Islet of Langerhans (tissue), 1 donor: Measurements from ENCODE around the gene SEMA4D.

ENCODE experiments used
- FAIRE-seq: peaks from one replicate; lab custom pipeline; 2011; peaks lifted over from hg19 to GRCh38; lab: Jason Lieb, UNC

Gene SEMA4D

DNA sequence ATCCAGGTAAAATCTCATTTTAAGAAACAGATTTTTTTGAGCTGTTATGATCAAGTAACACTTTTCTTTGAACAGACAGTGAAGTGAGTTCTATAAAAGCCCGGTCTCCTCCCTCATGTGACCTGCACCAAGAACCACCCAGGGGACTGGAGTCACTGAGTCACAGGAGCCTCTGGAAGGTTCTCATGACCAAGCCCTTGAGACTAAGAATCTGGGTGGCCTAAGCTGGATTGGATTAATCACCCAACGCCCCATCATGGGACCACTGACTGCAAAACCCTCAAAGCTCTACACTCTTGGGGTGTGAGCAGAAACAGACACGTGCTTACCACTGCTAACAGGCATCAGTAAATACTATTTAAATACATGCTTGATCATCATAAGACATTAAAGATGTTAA is 131.2 kb downstream of the SEMA4D start:
- no peak for FAIRE-seq

DNA sequence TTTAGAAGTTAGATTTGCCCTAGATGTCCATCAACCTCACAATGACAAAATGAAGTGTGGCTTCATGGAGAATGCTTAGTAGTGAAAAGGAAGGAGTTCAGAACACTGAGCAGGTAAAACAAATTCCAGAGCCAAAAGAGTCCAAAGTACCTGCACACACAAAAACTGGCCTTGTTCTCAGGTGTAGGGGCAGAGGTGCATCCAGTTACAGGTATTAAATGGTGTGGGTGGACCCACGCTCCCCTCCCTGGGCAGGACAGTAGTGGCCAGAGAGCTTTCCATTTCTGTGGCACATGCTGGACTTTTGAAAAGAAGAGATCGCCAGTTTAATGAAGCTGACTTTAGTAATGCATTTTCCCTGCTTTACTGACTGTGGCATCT is 132.4 kb downstream of the SEMA4D start:
- no peak for FAIRE-seq

DNA sequence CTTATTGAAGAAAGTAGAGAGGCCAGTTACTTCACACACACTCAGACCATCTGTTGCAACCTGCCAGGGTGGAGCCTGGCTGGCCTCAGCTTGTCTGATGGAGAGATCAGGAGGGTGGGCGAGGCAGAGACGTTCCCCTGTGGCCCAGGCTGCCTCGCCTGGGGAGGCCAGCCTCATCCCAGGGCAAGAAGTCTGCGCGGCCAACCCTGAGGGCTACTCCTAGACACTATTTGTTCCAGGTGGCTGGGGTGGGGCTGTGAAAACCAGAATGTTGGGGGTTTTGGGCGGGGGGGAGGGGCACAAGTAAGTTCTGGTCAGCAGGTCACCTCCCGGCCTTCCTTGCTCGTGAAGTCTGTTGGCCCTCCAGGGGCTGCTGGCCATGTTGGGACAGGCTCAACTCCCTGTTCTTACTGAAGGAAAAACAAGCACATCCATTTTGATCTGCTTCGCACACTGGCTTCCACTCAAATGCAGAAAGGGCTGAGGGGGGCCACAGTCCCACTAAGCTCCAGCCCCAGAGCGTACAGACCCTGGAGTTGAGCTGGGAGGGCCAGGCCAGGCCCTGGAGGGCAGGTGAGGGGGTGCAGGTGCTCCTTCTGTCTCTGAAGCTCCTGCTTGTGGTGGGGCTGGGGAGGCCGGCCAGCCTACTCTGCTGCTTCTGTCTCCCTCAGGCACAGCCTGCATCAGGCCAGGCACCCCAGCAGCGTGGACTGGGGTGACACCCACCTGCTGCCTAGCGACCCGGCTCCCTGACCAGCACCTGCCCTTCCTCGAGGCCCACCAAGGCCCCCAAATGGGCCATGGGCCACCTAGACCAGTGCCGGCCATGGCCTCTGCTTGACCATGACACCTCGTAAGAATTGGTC is 133.0 kb downstream of the SEMA4D start:
- no peak for FAIRE-seq

DNA sequence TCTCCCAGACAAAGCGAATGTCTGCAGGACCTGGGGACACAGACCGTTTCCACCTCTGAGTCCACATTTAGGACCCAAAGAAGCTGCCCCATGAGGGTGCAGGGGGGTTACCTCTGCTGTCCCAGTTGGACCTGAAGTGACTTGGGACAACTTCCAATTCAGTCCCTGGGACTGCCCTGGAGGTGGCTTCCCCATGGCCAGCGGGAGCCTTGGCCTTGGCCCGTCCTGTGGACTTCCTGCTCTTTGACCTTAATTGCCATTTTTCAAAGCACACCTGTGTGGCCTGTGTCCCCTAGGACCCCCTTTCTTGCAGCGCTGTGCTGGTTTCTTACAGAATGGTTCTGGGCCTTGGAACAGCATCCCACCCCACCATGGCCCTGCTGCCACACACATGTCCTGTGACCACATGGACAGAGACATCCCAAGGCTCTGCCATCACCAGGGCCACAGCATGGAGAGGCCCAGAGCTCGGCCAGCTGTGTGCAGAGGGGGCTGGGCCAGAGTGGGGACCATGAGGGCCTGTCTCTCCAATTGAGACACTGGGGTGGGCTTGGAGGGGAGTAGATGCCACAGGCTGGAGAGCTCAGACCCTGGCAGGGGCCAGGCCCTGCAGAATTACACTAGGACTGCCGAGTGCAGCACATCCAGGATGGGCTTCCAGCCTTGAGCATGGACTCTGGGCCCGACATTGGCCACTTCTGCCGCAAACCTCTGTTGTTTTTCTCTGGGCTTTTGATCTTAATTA is 133.8 kb downstream of the SEMA4D start:
- no peak for FAIRE-seq

DNA sequence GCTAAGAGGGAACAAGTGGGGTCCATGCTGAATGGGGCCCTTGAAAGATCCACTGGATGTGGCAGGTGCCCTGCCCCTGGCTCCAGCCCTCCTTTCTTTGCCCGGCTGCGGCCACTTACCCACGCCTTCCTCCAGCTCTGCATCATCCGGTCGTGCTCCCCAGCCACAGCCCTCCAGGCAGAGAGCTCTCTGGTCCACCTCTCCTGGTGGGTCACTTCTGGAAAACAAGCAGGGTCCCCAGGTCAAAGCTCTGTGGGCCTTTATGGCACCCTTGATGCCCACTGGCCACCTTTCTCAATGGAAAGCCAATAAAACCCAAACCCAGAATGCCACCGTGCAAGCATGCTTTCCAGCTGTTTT is 134.6 kb downstream of the SEMA4D start:
- FAIRE-seq, result no peak

DNA sequence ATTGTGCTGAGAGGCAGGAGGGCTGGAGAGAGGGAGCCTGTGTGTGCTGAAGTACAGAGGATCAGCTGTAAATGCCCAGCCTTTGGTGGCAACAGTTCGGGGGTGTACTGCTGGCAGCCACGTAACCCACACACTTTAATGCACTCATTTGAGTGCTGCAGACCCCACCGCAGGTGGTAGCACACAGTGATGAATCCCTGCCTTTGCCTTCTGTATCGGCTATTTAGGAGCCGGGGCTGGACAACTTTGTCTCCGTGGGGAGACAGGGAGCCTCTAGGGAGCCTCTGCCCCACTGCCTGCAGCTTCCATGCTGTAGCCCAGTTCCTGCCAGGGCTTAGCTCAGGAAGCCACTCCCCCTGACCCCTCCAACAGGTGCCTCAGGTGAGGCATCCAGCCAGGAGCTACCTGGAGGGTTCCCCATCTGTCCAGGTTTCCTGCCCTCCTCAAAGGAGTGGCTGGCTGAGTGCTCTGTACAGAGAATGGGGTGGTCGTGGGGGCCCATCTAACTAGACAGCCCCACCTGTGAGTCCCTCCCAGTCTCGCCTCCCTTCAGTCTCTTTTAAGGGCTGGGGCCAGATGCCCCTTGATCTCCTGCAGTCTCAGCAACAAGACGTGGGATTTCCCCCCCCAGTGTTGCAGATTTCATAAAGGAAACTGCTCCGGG is 135.1 kb downstream of the SEMA4D start:
- FAIRE-seq, result no peak

DNA sequence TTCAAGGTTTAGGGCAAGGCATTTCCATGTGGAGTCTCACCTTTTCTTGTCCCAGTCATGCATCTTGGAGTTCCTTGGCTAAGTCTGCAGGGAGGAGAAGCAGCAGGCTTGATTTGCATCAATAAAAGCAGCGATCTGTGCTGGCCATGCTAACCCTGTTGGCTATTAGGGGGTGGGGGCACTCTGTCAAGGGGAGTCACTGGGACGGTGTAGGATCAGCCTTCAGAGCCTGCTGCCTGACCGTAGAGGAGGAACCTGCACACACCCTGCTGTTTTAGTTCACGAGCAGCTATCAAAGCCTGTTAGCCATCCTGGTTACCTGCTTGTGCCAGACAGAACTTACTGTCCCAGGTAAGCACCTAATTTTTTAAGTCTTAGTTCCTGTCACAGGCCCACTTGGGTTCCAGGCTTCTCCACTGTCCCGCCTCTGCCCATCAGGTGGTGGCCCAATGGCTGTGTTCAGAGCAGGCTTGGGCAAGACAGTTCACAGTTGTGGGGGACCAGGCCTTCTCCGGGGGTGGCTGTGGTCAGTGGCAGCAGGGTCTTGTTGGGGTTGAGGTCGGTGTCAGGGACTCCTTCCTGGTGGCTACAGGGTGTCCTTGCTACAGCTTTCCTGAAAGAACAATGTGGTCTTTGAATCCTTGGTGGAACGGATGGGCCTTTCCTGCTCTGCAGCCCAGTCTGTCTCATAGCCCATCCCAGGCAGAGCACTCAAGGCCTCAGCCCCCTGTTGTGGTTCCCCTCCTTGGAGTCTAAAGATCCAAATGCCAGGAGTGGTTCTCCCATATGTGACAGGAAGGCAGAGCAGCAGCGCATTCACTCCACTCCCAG is 135.9 kb downstream of the SEMA4D start:
- FAIRE-seq, result no peak

DNA sequence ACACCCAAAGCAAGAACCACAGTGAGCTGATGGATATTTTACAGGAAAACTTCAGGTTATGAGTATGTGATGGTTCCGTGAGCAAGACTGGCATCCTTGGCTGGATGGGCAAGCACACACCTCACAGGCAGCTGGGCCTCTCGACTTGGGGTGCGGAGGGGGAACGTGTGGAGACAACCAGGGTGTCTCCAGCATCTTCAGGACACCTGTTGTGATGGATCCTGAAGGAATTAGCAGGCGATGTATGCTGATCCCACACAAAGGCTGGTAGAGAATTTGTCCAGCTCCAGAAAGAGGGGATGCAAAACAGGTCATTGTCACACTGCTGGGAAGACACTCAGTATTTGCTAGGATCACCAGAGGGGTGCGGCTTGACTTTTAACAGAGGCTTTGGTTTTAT is 136.9 kb downstream of the SEMA4D start:
- FAIRE-seq, result no peak

DNA sequence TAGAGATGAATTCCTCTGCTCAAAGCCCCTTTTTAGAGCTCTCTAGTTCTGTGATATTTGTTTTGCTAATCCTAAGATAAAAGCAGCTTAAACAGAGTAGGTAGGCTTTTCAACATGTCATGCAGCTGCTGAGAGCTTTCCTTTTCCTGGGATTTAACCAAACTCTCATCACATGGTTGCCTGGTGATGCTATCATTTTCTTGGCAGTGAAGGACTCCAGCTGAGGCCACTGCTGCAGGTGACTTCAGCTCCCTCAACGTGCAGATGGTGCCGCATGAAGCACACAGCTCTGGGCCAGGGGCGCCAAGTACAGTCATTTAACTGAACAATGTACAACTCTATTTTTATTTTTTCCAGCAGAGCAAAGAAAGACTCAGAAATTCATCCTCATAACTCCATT is 137.4 kb downstream of the SEMA4D start:
- peak; percentile 74 for FAIRE-seq

DNA sequence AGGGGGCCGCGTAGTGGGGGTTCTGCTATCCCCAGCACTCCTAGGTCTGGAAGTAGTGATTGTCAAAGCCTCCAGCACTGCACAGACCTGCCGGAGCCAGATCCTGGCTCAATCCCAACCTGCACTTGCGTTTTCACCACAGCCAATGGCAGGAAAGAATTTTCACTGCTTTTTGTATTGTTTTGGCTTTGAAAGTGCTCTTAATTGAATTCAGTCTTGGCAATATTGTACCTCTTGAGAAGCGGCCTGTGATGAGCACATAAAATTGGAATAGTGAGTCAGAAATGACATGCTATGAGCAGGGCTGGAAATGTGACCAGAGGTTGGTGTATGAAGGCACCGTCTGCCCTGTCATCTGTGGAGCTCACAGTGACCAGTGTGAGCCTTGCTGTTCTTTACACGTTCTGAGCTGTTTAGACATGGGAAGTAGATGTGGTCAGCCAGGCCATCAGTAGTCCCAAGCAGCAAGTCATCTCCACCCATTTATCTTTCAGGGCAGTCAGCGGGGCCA is 138.1 kb downstream of the SEMA4D start:
- FAIRE-seq, result peak; percentile 17

DNA sequence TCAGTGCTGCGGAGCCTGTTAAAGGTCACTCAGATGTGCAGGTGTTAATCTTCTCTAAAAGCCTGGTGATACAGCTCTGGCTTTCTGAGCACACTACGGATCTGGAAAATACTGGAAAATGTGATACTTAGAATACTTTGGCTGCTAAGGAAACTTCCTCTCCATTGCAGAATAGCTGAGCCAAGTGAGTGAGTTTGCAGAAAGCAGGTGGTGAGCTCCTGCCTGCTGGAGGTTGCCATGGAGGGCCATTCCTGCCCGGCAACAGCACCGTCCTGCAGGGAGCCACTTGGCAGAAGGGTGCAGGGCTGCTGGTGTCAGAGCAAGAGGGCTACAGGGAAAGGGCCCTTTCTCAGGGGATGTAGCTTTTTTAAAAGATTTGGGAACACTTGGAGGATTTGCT is 138.9 kb downstream of the SEMA4D start:
- FAIRE-seq, result peak; percentile 55

DNA sequence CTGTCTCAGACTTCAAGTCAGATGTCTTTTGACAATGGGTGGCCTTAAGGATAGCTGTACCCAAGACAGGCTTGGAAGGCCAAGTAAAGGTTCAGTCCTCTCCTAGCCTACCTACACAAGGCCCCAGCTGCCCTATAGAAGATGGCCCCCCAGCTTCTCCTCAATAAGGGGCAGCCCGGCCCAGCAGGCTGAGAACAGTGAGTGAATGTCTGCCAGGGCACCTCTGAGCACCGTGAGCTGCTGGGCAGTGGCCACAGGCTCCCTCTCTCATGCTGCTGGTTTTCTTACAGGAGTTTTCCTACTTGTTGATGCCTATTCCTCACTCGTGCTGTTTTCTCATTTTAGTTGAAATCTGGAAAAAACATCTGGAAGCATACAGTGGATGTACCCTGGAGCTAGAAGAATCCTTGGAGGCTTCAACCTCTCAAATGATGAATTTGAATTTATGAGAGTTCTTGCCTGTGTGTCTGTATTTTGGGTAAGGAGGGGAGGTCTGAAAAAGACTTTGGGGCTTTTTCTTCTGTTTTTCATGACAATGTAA is 139.5 kb downstream of the SEMA4D start:
- no peak for FAIRE-seq

DNA sequence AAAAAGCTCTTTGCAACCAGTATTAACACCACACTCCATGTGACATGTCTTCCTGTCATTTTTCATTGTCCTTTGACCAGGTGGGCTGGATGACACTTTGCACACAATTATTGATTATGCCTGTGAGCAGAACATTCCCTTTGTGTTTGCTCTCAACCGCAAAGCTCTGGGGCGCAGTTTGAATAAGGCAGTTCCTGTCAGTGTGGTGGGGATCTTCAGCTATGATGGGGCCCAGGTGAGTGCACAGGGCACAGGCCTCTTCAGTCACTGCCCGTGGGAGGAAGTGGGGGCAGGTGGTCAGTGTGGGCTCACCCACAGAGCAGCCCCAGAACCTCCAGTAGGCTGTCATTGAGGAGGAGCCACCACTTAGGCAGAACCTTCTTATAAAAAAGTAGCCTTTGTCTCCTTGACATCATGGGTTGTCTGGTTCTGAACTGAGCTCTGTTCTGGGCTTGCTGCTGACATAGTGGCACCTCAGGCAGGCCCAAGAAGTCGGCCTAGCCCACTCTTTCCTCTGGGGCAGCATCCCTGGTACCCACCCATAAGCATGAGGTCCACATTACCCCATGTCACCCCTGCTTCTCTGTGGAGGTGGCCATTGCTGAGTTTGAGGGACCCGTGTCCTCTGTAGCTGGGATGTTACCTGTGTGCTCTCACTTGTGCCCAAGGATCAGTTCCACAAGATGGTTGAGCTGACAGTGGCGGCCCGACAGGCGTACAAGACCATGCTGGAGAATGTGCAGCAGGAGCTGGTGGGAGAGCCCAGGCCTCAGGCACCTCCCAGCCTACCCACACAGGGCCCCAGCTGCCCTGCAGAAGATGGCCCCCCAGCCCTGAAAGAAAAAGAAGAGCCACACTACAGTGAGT is 140.3 kb downstream of the SEMA4D start:
- FAIRE-seq, result no peak

DNA sequence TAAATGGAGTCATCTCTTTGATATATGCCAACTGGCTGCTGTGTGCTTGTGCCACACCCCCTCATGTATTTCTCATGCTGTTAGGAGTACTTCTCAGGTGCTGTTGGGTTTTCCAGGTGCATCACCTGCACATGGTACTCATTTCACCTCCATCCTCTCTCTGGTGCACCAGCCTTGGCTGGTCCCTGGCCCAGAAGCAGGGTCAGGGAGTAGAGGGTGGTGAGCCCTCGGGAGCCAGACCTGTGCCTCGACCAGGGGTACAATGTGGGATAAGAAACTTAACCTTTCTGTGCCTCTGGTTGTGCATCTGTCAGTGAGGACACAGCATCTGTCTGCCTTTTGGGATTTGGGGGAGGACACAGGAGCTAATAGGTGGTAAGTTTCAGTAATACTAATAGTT is 141.1 kb downstream of the SEMA4D start:
- FAIRE-seq, result no peak

DNA sequence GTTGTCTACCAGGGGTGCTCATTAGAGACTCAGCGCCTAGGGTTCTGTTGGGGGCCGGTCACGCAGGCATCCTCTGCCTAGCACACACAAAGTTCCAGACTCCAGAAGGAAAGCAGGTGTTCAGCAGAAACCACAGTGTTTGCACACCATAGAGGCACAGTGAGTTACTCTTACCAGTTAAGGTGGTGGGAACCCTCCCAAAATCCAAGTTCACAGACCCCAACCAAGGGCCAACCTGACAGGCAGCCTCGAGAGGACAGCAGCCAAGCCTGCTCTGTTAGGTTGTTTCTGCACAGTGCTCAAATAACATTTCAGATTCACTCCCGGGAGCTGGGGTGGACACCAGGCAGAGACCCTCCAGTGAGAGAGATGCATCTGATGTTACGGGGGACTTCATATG is 143.4 kb downstream of the SEMA4D start:
- FAIRE-seq, result no peak

DNA sequence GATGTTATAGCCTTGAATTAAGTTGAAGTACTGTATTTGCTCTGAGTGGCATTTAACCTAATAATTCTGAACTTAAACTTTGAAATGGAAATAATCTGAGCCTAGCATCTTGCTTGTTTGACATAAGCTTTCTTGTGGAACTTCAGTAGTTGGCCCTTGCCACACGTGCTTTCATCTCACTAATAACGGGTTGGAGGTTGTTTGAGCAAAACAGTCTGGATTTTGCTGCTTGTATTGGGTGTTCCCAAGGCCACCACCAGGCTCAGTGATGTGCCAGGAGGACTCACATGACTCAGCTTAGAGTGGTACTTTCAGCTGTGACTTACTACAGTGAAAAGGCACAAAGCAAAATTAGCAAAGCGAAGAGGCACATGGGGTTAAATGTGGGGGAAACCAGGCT is 143.9 kb downstream of the SEMA4D start:
- no peak for FAIRE-seq

DNA sequence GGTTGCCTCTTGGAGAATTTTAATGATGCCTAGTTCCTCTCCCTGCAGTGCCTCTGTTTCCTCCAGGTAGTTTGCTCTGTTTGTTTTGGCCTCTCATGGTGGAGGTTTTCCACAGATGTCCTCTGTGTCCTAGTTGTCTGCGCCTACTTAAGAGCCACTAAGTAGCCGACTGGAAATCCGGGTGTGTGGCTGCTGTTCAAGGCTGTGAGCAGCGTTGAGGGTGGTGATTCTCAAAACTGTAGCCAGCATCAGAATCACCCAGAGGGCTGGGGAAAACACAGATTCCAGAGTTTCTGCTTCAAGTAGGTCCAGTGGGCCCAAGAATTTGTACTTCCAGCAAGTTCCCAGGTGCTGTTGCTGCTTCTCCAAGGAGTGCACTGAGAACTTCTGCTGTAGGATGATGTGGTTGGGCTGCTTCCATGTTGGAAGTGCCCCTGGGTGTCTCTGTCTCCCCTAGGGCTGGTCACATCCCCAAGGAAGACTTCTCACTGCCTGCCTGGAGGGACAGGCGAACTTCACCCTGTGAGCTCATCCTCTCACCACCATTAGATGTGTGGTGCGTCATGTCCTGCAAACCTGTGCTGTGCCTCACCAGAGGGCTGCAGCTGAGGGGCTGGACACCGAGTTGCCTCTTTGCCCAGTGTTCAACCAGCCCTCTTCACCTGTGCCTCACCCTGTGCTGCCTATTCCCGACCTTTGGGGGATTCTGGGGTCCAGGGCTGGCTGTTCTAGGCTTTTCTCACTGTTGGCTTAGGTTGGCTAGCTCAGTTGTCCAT is 144.9 kb downstream of the SEMA4D start:
- FAIRE-seq, result no peak

DNA sequence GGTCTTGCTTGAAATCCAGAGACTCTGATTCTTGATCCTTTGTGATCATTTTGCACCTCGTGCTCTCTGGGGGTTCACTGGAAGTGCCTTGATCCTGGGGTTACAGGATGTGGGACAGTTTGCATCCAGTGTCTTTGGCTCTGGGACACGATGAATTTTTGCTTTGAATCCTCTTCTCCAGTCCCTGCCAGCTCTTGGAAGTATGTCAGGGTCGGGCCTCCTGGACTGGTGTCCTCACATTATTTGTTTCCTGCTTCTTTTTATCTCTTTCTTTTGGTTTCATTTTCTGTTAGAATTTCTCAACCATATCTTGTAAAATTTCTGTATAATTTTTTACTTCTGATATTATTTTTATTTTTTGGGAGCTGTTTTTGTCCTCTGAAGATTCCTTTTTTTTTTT is 145.5 kb downstream of the SEMA4D start:
- no peak for FAIRE-seq

DNA sequence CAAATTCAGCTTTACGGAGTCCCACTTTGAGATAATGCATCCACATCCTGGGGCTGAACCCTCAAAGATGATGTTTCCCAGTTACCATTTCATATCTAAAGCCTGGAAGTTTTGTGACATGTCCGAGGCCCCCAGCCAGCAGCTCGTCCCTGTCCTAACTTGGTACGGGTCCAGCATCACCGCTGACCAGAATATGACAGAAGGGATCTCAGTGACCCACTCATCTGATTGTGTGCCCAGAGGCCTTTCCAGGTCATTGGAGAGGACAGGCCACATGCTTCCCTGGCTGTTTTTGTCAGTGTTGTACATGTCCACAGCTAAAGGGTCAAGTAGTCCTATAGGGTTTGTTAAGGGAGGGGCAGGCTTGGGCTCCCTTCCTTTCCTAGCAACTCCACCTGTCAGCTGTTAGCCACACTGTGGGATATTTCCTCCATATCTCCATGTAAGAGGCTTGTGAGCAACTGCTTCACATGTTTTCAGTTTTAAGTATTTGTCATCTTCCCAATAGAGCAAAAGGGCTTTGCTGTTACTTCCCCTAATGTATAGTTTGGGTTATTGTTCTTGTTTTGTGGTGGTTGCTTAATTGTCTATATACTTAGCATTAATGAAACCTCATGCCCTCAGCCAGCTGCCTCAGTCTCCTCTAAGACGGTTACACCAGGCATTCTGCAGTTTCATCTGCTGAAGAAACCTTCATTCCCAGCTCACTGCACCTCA is 146.2 kb downstream of the SEMA4D start:
- FAIRE-seq, result no peak
